Spinal cord (tissue), 10 donors: ENCODE data around the gene DRICH1. TPM values are rescaled to one million over a fixed set of nuclear protein-coding genes. Genes with fewer than 3 reads are reported as not detected.
"Not testable (repeated sequence)": the region's sequence is repeated elsewhere in the genome, so short reads cannot be mapped to it uniquely, and the experiment has no call there.

Experiments
- DNase-seq, 6 donors: peaks; one replicate each; pipeline versions ENCODE4 v3.0.0 to v3.0.0-alpha.2; 2013 to 2015; ENCODE audit warnings: low spot score in 6 of 6, low read depth in 4 of 6
- H3K27ac ChIP-seq: one replicate; pipeline ENCODE4 v1.5.1; 2013; ENCODE audit warnings: low read depth, low read length, control low read depth
- H3K27me3 ChIP-seq: one replicate; pipeline ENCODE4 v1.6.1; 2013; ENCODE audit warnings: low read length; ENCODE audit not compliant: control insufficient read depth, insufficient read depth
- H3K36me3 ChIP-seq: one replicate; pipeline ENCODE4 v1.6.1; 2013; ENCODE audit warnings: low read length; ENCODE audit not compliant: control insufficient read depth, insufficient read depth
- H3K4me1 ChIP-seq: one replicate; pipeline ENCODE4 v1.6.1; 2013; ENCODE audit warnings: low read length; ENCODE audit not compliant: control insufficient read depth, insufficient read depth
- H3K4me3 ChIP-seq: one replicate; pipeline ENCODE4 v1.5.1; 2013; ENCODE audit warnings: low read depth, low read length, control low read depth
- H3K9me3 ChIP-seq: one replicate; pipeline ENCODE4 v1.6.1; 2013; ENCODE audit warnings: low read length; ENCODE audit not compliant: control insufficient read depth, insufficient read depth
- WGBS: methylation state at CpG from one replicate; pipeline ENCODE4 v1.1.5; 2013; ENCODE audit warnings: missing lambda C conversion rate; ENCODE audit not compliant: insufficient coverage; 5-methylcytosine and 5-hydroxymethylcytosine counted together
- polyA plus RNA-seq, 2 donors: library from polyadenylated mRNA; unstranded; fragments of 120-200 nt; gene quantifications; one replicate each; pipeline ENCODE4 v1.2.1, GENCODE V29; 2013; ENCODE audit not compliant: insufficient read length in 2 of 2
- small RNA-seq: library from RNA; depleted of rRNA; stranded (forward); fragments of <200 nt; gene quantifications from one replicate; pipeline ENCODE3, GENCODE V24; 2014; ENCODE audit warnings: low replicate concordance
- total RNA-seq, 2 donors: library from RNA; depleted of rRNA in 1 of 2; stranded (reverse); fragments of 120-200 nt in 1 of 2; fragments of >200 nt in 1 of 2; gene quantifications; one replicate each; pipeline versions ENCODE4 v1.2.3 to v1.2.4, GENCODE V29; 2013 to 2014
- donor health status: healthy.

Gene DRICH1
- total and polyA plus RNA-seq, 4 donors: 0.20 to 3.8 (median 1.2) TPM

GRCh38 chr22:23563111-23563510 lies 69.0 kb downstream of the DRICH1 start:
- DNase-seq: no peak
- WGBS: 76% methylated on average over 6 of the region's 9 CpGs
- no peaks in the 10 kb centered on the region for H3K27me3 ChIP-seq
- H3K36me3 ChIP-seq: no peaks in the 10 kb centered on the region
- no peaks in the 10 kb centered on the region for H3K9me3 ChIP-seq
- H3K27ac ChIP-seq: no peak overlapping the region
- H3K4me3 ChIP-seq: no peak overlapping the region
- H3K4me1 ChIP-seq: peaks cover 29% of the 10 kb centered on the region

GRCh38 chr22:23562186-23562585 lies 69.9 kb downstream of the DRICH1 start:
- no peak for DNase-seq
- no peak overlapping the region for H3K27ac ChIP-seq
- H3K27me3 ChIP-seq: no peaks in the 10 kb centered on the region
- peaks cover 26% of the 10 kb centered on the region for H3K4me1 ChIP-seq
- H3K36me3 ChIP-seq: no peaks in the 10 kb centered on the region
- WGBS: 87% methylated on average over 4 of the region's 4 CpGs
- no peaks in the 10 kb centered on the region for H3K9me3 ChIP-seq
- H3K4me3 ChIP-seq: no peak overlapping the region

- WGBS: 100% methylated on average over 1 of the region's 24 CpGs
- not testable (repeated sequence) for DNase-seq, H3K27me3 ChIP-seq, H3K9me3 ChIP-seq, H3K4me3 ChIP-seq, H3K27ac ChIP-seq, H3K36me3 ChIP-seq
- H3K4me1 ChIP-seq: peaks cover 24% of the 10 kb centered on the region
Measured at GRCh38 chr22:23561025-23561510, 71.1 kb downstream of the DRICH1 start.

- no CpG with 5 or more reads among the region's 1 CpG for WGBS
Measured at GRCh38 chr22:23560215-23560614, 71.9 kb downstream of the DRICH1 start.

More at GRCh38 chr22:23560215-23560614, 71.9 kb downstream of the DRICH1 start:
- H3K4me1 ChIP-seq: peaks cover 19% of the 10 kb centered on the region
- peak in 1 of 6 donors; percentile 13 for DNase-seq
- not testable (repeated sequence) for H3K36me3 ChIP-seq, H3K9me3 ChIP-seq, H3K27me3 ChIP-seq, H3K27ac ChIP-seq, H3K4me3 ChIP-seq

Small RNA genes lying within 50 kb of the gene (small RNA-seq; reads per million reads assigned to genes)
- not detected for gene AP000346.3

Other genes with a start within 250 kb of the DRICH1 start
- 1 to 10 TPM in 1 of 2 donors, under 1 TPM in 1; 0.28 to 1.1 TPM for gene IGLL1, start 52.0 kb downstream of the DRICH1 start, total RNA-seq
- under 1 TPM in 1 of 2 donors, not detected in 1; 0.33 TPM for gene IGLL1, start 52.0 kb downstream of the DRICH1 start, polyA plus RNA-seq
- gene RGL4, start 58.7 kb upstream of the DRICH1 start, total RNA-seq: 1 to 10 TPM in 1 of 2 donors, under 1 TPM in 1; 0.33 to 3.7 TPM
- gene RGL4, start 58.7 kb upstream of the DRICH1 start, polyA plus RNA-seq: 1 to 10 TPM; 2.9 to 4.2 TPM
- gene ZNF70, start 118.8 kb upstream of the DRICH1 start, total RNA-seq: 10 to 100 TPM in 1 of 2 donors, 1 to 10 TPM in 1; 5.8 to 11.2 TPM
- gene ZNF70, start 118.8 kb upstream of the DRICH1 start, polyA plus RNA-seq: 1 to 10 TPM; 4.3 to 9.5 TPM
- under 1 TPM in 1 of 2 donors, not detected in 1; 0.33 TPM for gene VPREB3, start 122.1 kb upstream of the DRICH1 start, total RNA-seq
- 1 to 10 TPM in 1 of 2 donors, under 1 TPM in 1; 0.89 to 1.2 TPM for gene VPREB3, start 122.1 kb upstream of the DRICH1 start, polyA plus RNA-seq
- 1 to 10 TPM in 1 of 2 donors, under 1 TPM in 1; 0.89 to 4.9 TPM for gene C22orf15, start 130.7 kb upstream of the DRICH1 start, total RNA-seq
- gene C22orf15, start 130.7 kb upstream of the DRICH1 start, polyA plus RNA-seq: 1 to 10 TPM; 2.4 to 3.5 TPM
- 10 to 100 TPM; 10.6 to 39.8 TPM for gene CHCHD10, start 135.7 kb upstream of the DRICH1 start, total RNA-seq
- gene CHCHD10, start 135.7 kb upstream of the DRICH1 start, polyA plus RNA-seq: 10 to 100 TPM; 92.1 to 97.3 TPM
- gene MMP11, start 140.5 kb upstream of the DRICH1 start, total RNA-seq: 1 to 10 TPM; 4.3 to 6.3 TPM
- gene MMP11, start 140.5 kb upstream of the DRICH1 start, polyA plus RNA-seq: 1 to 10 TPM; 6.9 to 7.7 TPM
- gene SMARCB1, start 154.6 kb upstream of the DRICH1 start, total RNA-seq: 10 to 100 TPM; 29.5 to 81.3 TPM
- 100 to 1,000 TPM; 183 to 186 TPM for gene SMARCB1, start 154.6 kb upstream of the DRICH1 start, polyA plus RNA-seq
- gene DERL3, start 206.7 kb upstream of the DRICH1 start, total RNA-seq: 1 to 10 TPM in 1 of 2 donors, under 1 TPM in 1; 0.50 to 3.6 TPM
- gene DERL3, start 206.7 kb upstream of the DRICH1 start, polyA plus RNA-seq: 1 to 10 TPM; 4.5 to 5.3 TPM
- gene SLC2A11, start 225.6 kb upstream of the DRICH1 start, total RNA-seq: 10 to 100 TPM; 17.4 to 19.9 TPM
- gene SLC2A11, start 225.6 kb upstream of the DRICH1 start, polyA plus RNA-seq: 10 to 100 TPM; 24.9 to 44.3 TPM